NCI-H82 (cell line): ENCODE results near the gene CEP135.
"Not testable (repeated sequence)": the region's sequence is repeated elsewhere in the genome, so short reads cannot be mapped to it uniquely, and the experiment has no call there.

Experiments used
- DNase-seq: peaks from one replicate; lab custom pipeline; 2025; lab: John Stamatoyannopoulos, UW

Gene CEP135

DNA sequence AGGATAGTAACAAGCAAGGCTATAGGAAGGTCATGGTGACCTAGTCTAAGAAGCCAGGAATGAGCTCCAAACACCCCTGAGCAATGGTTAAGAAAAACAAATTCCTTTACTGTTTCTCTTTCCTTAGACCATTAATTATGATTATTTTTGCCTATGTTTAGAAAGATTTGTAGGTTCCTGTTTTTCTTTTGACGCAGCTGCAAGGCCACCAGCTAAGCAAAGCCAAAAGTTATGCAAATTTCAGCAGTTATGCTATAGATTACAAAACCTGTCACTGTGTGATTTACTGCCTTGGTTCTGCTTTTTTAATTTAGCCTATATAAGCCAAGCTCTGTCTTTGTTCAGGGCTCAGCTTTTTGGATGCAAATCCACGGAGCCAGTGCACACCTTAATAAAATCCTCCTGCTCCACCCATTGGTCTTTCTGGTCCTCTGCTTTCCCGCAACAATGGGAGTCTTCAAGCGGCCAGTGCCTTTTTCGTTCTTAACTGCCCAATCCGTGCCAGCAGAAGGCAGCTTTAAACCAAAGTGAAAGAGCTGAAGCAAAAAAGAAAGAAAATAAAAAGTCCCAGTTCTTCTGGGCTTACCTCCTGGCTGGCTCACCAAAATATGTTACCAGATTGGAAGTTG, 1.4 kb upstream of the CEP135 start:
- no peak for DNase-seq

GRCh38 chr4:55947912-55948725, 626 bp upstream of the CEP135 start:
- no peak for DNase-seq

DNA sequence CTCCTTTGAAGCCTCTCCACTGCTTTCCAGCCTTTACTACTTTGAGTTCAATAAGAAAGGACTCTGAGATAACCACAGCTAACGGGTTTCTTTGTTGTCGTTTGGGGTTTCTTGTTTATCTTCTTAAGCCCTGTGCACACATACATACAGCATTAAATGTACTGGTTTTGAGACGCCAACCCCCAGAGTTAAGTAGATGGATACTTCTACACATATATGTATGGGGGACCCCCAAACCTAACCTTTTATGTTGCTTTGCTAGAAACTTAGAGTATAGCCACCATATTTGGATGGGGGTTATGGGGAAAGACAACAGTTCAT, 697 bp downstream of the CEP135 start:
- peak; percentile 46 for DNase-seq

- DNase-seq, result no peak
Observed at GRCh38 chr4:55951191-55951922, 2.6 kb downstream of the CEP135 start.

GRCh38 chr4:55955710-55956109, 7.0 kb downstream of the CEP135 start:
- DNase-seq, result no peak

DNA sequence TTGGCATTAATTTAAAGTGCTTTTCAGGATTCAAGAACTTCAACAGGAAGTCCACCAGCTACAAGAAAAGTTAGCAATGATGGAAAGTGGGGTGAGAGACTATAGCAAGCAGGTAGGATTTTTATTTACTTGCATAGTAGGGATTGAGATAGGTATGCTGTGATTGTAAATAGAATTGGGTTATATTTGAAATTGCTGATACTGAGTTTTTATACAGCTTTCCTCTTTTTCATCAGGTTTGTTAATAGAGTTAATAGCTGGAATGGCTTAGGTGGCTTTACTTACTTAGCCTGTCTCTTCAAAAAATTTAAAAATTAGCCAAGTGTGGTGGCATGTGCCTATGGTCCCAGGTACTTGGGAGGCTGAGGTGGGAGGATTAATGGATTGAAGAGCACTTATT, 10.9 kb downstream of the CEP135 start:
- DNase-seq, result no peak

- no peak for DNase-seq
Observed at GRCh38 chr4:55964046-55964445, 15.3 kb downstream of the CEP135 start.

DNA sequence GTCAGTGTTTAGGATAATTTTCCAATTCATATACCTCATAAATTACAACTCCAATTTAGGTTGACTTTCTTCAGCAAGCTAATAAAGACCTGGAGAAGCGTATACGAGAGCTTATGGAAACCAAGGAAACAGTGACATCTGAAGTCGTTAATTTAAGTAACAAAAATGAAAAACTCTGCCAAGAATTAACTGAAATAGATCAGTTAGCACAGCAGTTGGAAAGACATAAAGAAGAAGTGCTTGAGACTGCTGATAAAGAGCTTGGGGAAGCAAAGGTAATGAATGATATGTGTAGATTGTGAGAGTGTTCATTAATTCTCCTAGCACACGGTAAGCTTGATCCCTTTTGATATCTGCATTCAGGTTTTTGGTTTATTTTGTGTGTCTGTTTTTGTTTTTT, 16.8 kb downstream of the CEP135 start:
- DNase-seq, result no peak

DNA sequence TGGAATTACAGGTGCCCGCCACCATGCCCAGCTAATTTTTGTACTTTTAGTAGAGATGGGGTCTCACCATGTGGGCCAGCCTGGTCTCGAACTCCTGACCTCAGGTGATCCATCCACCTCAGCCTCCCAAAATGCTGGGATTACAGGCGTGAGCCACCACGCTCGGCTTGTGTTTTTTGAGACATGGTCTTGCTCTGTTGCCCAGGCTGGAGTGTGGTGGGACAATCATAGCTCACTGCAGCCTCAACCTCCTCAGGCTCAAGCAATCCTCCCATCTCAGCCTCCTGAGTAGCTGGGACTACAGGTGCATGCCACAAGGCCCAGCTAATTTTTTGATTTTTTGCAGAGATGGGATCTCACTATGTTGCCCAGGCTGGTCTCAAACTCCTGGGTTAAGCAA, 17.6 kb downstream of the CEP135 start:
- DNase-seq, result not testable (repeated sequence)

DNA sequence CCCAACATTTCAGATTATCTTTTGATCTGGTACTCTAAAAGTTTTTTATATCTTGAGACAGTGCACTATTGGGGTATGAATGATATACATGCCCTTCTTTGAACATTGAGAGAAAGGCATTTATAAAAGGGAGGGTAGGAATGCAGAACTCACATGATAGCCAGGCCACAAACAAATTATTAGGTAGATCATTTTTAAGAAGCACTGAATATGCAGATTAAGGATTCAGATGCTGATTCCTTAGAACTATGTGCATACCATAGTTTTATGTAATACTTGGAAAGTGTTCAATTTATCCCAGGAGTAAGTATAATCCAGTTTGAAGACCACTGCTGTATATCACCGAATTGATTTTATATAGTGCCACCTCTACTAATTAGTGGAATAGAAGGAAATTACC, 18.6 kb downstream of the CEP135 start:
- DNase-seq, result no peak

- DNase-seq, result no peak
Observed at GRCh38 chr4:55973650-55974049, 24.9 kb downstream of the CEP135 start.

DNA sequence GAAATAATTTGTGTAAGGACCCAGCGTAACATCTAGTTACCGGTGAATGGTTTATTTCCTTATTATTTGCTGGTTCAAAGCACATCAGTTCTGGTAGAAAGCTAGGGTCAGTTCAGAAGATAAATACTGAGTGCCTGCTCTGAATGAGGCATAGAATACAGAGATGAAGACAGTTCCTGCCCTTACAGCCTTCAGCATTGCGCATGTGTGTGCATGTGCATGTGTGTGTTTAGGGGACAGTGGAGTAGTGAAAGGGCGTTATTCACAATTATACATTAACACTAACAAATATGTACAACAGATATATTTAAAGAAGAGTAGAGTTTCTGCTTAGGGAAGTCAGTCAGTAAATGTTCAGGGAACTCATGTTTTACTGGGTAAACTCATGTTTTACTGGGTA, 29.1 kb downstream of the CEP135 start:
- no peak for DNase-seq

- DNase-seq, result no peak
Observed at GRCh38 chr4:55979562-55979961, 30.8 kb downstream of the CEP135 start.

- DNase-seq, result no peak
Observed at GRCh38 chr4:55980725-55981124, 32.0 kb downstream of the CEP135 start.

- no peak for DNase-seq
Observed at GRCh38 chr4:55982976-55983375, 34.2 kb downstream of the CEP135 start.

DNA sequence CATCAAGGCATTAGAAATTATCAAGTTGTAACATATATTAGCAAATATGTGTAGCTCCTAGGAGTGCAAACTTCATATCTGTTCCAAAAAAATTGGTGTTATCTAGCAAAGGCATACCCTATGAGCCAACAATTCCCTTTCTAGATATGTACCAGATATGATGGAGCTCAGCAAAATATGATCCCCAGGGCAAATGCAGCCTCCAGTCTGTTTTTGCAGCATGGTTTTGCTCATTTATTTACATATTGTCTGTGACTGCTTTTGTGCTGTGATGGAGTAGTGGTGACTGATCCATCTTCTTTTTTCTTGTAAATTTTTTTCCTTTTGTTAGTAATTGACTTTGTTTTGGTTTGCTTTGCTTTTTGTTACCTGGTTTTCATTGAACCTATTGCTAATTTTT, 41.0 kb downstream of the CEP135 start:
- DNase-seq, result no peak

DNA sequence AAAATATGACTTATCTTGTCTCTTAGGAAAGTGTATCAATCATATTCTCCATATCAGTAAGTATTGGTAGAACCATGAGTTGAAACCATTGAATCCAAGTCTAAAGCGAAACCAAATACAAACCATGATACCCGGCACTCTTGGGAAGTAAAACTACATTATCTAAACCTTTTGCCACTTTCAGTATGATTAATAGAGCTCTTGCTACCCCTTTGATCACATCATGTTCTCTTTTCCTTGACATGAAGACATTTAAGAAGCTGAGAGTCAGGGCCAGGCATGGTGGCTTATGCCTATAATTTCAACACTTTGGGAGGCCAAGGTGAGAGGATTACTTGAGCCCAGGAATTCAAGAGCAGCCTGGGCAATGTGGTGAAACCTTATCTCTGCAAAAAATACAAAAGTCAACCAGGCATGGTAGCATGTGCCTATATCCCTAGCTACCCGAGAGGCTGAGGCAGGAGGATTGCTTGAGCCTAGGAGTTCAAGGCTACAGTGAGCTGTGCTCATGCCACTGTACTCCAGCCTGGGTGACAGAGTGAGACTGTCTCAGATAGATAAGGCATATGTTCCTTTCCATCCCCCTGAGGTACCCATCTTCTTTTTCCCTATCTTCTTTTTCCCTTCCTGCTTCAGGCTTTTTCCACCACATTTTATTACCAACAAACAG, 45.4 kb downstream of the CEP135 start:
- no peak for DNase-seq

GRCh38 chr4:55996646-55997045, 47.9 kb downstream of the CEP135 start:
- no peak for DNase-seq

- DNase-seq, result no peak
Observed at GRCh38 chr4:56003606-56004005, 54.9 kb downstream of the CEP135 start.

DNA sequence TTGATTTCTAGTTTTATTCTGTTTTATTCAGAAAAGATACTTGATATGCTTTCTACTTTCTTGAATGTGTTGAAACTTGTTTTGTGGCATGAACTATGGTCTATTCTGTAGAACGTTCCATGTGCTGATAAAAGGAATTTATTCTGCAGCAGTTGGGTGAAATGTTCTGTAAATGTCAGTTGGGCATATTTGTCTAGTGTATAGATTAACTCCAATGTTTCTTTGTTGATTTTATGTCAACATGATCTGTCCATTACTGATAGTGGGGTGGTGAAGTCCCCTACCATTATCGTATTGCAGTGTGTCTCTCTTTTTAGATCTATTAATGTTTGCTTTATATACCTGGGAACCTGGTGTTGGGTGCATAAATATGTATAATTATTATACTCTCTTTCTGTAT, 55.5 kb downstream of the CEP135 start:
- DNase-seq, result no peak

DNA sequence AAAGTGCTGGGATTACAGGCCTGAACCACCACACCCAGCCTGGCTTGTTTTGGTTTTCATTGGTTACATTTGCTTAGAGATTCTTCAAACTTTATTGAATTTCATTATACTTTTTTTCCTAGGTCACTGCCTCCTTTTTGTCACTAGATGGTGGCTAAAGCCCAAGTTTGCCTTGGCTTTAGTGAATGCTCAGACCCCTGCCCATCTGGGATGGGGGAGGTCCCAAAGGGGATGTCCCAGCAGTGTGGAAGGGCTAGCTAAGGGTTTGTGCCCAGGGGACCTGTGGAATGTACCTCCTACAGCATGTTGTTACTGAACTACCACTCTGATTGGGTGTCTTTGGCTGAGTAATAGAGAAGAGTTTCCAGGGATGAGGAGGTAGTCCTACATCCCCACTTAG, 58.4 kb downstream of the CEP135 start:
- no peak for DNase-seq

DNA sequence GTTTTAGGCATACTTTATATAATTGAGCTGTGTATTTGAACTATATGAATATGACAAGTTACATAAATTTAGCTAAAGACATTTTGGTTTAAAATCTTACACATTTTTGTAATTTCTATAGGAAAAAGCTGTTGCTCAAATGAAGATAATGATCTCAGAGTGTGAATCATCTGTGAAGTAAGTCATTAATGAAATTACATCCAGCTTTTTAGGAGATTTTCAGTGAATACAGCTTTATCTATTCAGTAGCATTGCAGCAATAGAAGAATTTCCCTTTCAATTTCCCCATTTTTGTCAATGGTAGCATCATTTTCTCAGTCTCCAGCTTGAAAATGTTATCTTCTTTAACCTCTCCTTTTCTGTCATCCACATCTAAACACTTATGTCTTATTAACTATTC, 59.5 kb downstream of the CEP135 start:
- no peak for DNase-seq

DNA sequence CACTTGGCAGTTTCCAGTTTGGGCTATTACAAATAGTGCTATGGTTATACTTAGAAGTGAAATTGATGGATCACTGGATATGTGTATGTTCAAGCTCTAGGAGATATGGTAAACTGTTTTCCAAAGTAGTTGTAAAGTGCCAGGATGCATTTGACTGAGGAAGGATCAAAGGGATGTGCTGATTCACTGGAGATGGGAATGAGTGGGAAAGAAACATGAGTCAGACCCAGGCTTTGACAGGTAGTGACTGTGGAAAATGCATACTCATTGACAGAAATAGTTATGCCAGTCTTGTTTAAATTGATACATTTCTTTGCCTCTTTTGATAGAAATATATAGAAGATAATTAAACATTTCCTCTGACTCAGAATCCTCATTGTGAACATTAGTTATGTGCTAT, 77.9 kb downstream of the CEP135 start:
- peak; percentile 1 for DNase-seq
